LNCaP clone FGC (cell line): ENCODE measurements around the gene PAQR9.

Experiments used
- DNase-seq: peaks from one replicate; pipeline ENCODE4 v3.0.0-alpha.2; 2011; ENCODE audit warnings: low read depth
- H3K4me3 ChIP-seq: 2 replicates; pipeline ENCODE4 v1.5.1; 2011; ENCODE audit warnings: mild to moderate bottlenecking, low read depth, low read length, control low read depth
- CTCF ChIP-seq: IDR thresholded peaks from 2 replicates; pipeline ENCODE4 v1.5.1; 2012; ENCODE audit warnings: mild to moderate bottlenecking; ENCODE audit not compliant: control insufficient read depth, insufficient read depth; ENCODE audit errors: extremely low read depth

PAQR9 gene

GRCh38 chr3:142934887-142935269, 28.6 kb downstream of the PAQR9 start:
- no peak for DNase-seq
- no peak for TF ChIP-seq CTCF

GRCh38 chr3:142934128-142934886, 29.2 kb downstream of the PAQR9 start:
- H3K4me3 ChIP-seq = no peak overlapping the region
- no peak for TF ChIP-seq CTCF
- no peak for DNase-seq

More at GRCh38 chr3:142934887-142935269, 28.6 kb downstream of the PAQR9 start:
- H3K4me3 ChIP-seq = no peak overlapping the region

GRCh38 chr3:142931222-142931621, 32.3 kb downstream of the PAQR9 start:
- no peak for DNase-seq
- no peak overlapping the region for H3K4me3 ChIP-seq
- no peak for TF ChIP-seq CTCF

- no peak overlapping the region for H3K4me3 ChIP-seq
- TF ChIP-seq CTCF = no peak
- no peak for DNase-seq
Measured at GRCh38 chr3:142930463-142930862, 33.0 kb downstream of the PAQR9 start.

- H3K4me3 ChIP-seq = no peak overlapping the region
- DNase-seq = no peak
- TF ChIP-seq CTCF = no peak
Measured at GRCh38 chr3:142929890-142930289, 33.6 kb downstream of the PAQR9 start.

GRCh38 chr3:142929109-142929508, 34.4 kb downstream of the PAQR9 start:
- TF ChIP-seq CTCF = peak; percentile 70
- DNase-seq = no peak
- H3K4me3 ChIP-seq = no peak overlapping the region

GRCh38 chr3:142926368-142926944, 37.0 kb downstream of the PAQR9 start:
- TF ChIP-seq CTCF = no peak
- DNase-seq = no peak
- no peak overlapping the region for H3K4me3 ChIP-seq
